ENCODE results near the gene SPATA31D1.
A peak's percentile ranks its signal among the peaks of the same experiment; 100 is the strongest.
"Not testable (repeated sequence)": the region's sequence is repeated elsewhere in the genome, so short reads cannot be mapped to it uniquely, and the experiment has no call there.

SPATA31D1 gene

DNA sequence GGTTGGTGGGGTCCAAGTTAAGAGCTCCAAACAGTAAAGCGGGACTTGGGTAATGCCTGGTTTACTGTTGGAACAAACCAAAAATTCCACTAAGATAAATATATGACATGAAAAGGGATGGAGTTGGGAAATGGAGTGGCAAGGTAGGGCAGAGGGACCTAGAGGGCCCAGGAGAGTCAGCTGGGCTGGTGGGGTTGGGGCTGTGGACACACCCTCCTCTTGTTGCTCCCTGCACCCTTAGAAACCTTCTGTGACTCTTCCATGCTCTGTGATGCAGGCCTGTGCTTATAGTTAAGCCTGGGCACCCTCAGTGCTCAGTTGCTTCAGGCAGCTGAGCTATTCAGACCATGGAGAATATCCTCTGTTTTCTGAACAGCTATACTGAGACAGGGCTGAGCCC is at the start of gene SPATA31D1:
TSS of gene SPATA31D1 (plus strand) at position 301 of the 400 bp plus-strand sequence. CDS start at position 348, 47 bp downstream.
- DNase-seq, result not testable (repeated sequence)

GRCh38 chr9:81943393-81943792 is 45.2 kb upstream of the SPATA31D1 start, which contains the start of gene SPATA31D3:
Gene SPATA31D3 (plus strand): TSS chr9:81943500. CDS start chr9:81943586, 86 bp downstream.
- DNase-seq, result not testable (repeated sequence)

- DNase-seq, result not testable (repeated sequence)
Measured at GRCh38 chr9:81948650-81949049, 39.9 kb upstream of the SPATA31D1 start.

- no peak for DNase-seq
Measured at GRCh38 chr9:81953096-81953495, 35.5 kb upstream of the SPATA31D1 start.

- DNase-seq, result no peak
Measured at GRCh38 chr9:81955625-81956024, 32.9 kb upstream of the SPATA31D1 start.

GRCh38 chr9:81964218-81965171 is 24.1 kb upstream of the SPATA31D1 start:
- no peak for DNase-seq

- DNase-seq, result no peak
Measured at GRCh38 chr9:81968026-81968425, 20.5 kb upstream of the SPATA31D1 start.

DNA sequence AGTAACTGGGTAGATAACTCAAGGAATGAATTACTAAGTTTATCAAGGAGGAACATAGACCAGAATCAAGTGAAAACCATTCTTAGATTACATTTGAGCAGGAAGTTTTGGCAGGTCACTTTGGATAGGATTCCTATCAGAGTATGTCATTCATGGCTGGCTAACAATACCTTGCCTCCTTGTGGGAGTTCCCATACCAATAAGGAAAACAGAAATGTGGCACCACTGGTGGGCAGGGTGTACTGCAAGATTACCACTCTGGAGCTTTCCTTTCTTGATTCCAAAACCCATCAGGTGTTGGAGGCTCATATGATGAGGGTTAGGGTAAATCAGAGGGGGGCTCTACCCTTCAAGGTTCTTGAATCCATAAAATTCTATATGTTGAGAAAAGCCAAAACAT is 18.6 kb upstream of the SPATA31D1 start:
- no peak for DNase-seq

DNA sequence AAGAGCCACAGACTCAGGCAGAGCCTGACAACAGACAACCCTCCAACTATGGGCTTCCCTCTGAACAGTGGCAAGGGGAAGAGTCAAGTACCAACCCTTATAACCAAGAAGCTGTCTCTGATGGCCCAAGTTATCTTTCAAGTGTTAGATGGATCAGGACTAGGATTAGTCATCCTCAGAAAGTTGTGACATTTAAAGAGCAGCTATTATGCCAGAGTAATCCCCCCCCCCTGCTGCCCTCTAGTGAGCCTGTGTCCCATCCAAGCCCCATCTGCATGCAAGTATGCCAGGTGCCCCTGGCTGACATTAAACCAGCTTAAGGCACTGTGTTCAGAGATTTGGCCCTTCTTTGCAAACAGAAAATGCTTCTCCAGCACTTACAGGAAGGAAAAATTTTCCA is 16.8 kb upstream of the SPATA31D1 start:
- no peak for DNase-seq

DNA sequence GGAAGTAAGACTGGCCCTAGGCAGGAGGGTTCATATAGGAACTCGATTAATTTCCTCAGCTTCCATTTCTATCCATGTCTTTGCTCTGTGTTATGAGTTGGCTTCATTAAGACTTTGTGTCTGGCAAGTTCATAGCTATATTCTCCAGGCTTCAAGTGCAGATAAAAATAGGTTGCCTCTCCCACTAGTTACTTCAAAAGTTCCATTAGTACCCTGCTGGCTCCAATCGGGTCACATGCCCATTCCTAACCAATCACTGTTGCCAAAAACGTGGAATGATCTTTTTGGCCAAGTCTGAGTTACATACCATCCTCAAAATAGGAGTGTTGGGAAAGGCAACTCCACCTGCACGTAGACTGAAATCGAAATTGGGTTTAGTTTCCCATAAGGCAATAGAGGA is 13.8 kb upstream of the SPATA31D1 start:
- no peak for DNase-seq

DNA sequence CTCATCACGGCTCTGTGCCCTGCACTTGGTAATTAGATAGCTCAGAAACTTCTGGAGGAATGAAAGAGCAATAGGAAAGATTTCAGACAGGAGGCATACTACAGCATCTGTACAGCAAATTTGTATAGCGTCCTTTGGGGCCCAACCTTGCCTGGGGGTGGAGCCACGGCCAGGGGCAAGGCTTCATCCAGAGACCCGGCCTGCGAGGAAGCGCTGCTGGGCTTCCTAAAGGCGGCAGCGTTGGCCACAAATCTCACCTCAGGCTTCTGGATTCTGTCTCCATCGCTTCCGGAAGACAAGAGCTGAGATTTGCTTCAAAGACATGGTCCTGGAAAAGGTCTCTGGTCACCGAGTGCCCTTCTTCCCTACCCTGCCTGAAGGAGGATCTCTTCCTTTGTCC is 12.2 kb upstream of the SPATA31D1 start:
- no peak for DNase-seq

GRCh38 chr9:81979196-81979595 is 9.4 kb upstream of the SPATA31D1 start:
- DNase-seq, result no peak

DNA sequence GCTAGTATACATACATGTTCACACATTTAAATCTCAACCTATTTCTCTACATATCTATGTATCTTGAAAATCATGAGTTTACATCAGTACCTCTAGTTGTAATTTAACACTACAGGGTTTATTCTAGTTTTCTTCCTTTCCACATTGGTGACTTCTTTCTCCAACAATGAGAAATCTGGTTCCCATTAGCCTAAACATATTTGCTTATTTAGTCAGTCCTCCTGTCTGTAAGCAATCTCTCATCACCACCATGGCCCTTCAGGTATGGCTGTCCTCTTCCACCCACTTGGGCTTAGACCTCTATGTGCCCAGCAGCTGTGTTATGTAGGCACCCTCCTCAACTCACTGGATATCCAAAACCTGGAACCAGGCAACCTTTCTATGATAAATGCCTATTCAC is 8.0 kb upstream of the SPATA31D1 start:
- DNase-seq, result no peak

- DNase-seq, result no peak
Measured at GRCh38 chr9:81981883-81982282, 6.7 kb upstream of the SPATA31D1 start.

GRCh38 chr9:81984928-81985327 is 3.6 kb upstream of the SPATA31D1 start:
- DNase-seq, result no peak

- no peak for DNase-seq
Measured at GRCh38 chr9:81986051-81986450, 2.5 kb upstream of the SPATA31D1 start.

GRCh38 chr9:81989700-81990099 is 1.1 kb downstream of the SPATA31D1 start:
- DNase-seq, result no peak

DNA sequence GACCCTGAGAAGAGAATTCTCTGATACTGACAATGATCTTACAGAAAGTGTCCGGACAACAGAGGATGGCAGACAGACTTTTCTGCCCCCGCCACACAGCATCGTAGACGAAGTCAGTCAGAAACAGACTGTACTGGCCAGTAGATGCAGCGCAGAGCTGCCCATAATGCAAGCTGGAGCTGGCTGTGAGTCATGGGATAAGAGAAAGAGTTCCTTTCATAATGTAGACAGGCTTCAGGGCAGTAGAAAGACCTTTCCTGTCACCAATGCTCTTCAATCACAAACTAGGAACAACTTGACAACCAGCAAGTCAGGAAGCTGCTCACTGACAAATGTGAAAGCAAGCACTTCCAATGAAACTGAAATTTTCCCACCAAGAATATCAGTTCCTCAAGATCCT is 5.1 kb downstream of the SPATA31D1 start:
- no peak for DNase-seq

DNA sequence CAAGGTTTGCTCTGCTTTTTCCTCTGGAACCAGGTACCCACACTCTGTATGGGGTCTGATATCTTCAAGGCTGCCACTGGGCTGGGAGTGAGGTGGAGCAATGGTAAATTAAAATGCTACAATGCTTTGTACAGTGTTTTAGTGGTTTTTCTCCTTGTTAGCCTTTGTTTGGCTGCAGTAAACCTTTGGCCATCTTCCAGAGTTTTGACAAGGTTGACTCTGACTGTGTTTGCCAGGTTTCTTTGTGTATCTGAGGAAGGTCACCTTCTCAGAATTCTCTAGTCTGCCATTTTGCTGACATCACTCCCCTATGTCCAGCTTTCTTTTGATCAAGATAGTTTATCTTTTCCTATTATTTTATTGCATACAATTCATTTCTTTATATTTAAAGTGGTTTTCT is 11.2 kb downstream of the SPATA31D1 start:
- peak; percentile 66 for DNase-seq

GRCh38 chr9:82010711-82011110 is 22.1 kb downstream of the SPATA31D1 start:
- no peak for DNase-seq

- no peak for DNase-seq
Measured at GRCh38 chr9:82011133-82011532, 22.6 kb downstream of the SPATA31D1 start.

DNA sequence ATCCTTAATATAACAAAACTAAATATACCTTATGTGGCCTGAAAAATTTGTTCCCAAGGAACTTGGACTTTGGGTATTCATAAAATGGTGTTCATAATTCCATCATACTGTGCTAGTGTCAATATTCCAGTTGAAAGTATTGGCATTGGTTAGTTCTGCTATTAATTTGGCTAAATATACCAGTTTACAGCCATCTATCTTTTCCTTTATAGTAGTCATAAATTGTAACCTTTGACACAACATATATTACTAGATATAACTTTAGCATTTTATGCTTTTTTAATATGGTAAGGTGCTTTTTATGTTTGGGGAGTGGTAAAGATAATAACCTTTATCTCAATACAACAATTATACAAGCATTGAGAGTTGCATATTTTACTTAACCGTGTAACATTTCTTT is 23.7 kb downstream of the SPATA31D1 start:
- no peak for DNase-seq

DNA sequence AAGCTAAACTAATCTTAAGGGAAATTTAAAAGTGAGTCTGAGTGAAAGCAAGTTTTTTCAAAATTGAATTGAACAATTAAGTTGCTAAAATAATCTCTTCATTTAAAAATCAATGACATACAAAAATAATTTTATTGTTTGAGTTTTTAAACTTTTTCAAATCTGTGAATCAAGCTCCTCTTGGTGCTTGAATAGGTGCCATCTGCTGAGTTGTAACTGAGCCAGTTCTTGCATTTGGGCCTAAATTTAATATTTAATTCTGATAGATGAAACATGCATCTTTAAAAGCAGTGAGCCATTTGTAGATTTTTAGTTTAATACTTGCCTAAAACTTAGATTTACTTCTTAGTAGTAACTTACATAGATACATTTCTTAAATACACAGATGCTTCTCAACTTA is 31.8 kb downstream of the SPATA31D1 start:
- DNase-seq, result no peak

DNA sequence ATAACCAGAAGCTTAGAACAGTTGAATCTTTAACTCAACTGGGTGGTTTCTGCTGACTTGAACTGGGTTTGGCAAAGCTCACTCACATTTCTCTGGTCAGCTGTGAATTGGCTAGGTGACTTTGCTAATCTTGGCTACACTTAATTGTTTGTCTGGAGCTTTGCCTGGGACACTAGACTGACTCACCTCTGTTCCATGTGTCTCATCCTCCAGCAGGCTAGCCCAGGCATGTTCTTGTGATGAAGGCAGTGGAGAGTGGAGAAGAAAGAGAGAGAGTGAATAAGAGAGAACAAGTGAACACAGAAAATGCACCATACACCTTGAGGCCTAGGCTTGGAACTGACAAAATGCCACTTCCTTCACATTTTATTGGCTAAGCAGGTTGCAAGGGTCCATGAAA is 32.6 kb downstream of the SPATA31D1 start:
- peak; percentile 19 for DNase-seq

- DNase-seq, result no peak
Measured at GRCh38 chr9:82022121-82022520, 33.5 kb downstream of the SPATA31D1 start.
